ENCODE measurements around the gene UNC13A.

The UNC13A gene

DNA sequence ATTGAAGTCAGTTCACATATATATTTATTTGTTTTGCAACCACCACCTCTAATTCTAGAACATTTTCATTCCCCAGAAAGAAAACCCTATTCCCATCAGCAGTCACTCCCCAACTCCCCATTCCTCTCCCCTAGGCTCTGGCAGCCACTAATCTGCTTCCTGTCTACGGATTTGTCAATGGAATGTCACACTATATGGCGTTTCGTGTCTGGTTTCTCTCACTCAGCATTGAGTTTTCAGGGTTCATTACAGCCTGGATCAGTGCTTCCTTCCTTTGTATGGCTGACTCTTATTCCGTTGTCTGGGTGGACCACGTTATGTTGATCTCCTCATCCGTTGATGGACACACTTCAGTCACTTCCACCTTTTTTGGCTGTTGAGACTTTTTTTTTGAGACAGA, 123.4 kb downstream of the UNC13A start:
- H3K27me3 ChIP-seq (replicated peaks): no peaks in the 10 kb centered on the region
- TF ChIP-seq CTCF (IDR thresholded peaks at IDR 0.05; ENCODE audit: low read depth, low read length, missing control alignments): no peak
- DNase-seq: no peak
- no peak overlapping the region for H3K4me3 ChIP-seq (ENCODE audit: low read depth, low read length)
- in situ Hi-C loops (cut with HindIII; ENCODE audit: low pct_ligation_motif_present, low sequenced_read_pairs): no loop called here
- H3K27ac ChIP-seq: no peak overlapping the region
- peaks cover 76% of the 10 kb centered on the region for H3K36me3 ChIP-seq (replicated peaks)

GRCh38 chr19:17562561-17562960, 125.6 kb downstream of the UNC13A start:
- in situ Hi-C loops (cut with HindIII; ENCODE audit: low pct_ligation_motif_present, low sequenced_read_pairs): no loop called here
- no peak overlapping the region for H3K4me3 ChIP-seq (ENCODE audit: low read depth, low read length)
- no peaks in the 10 kb centered on the region for H3K27me3 ChIP-seq (replicated peaks)
- TF ChIP-seq CTCF (IDR thresholded peaks at IDR 0.05; ENCODE audit: low read depth, low read length, missing control alignments): no peak
- no peak for DNase-seq
- no peak overlapping the region for H3K27ac ChIP-seq
- H3K36me3 ChIP-seq (replicated peaks): peaks cover 70% of the 10 kb centered on the region

GRCh38 chr19:17562097-17562496, 126.1 kb downstream of the UNC13A start:
- Histone ChIP-seq H3K4me3 (ENCODE audit: low read depth, low read length) (no peak overlapping the region), H3K36me3 (replicated peaks) (peaks cover 70% of the 10 kb centered on the region), H3K27me3 (replicated peaks) (no peaks in the 10 kb centered on the region), H3K27ac (peak overlapping the region; percentile 14)
- in situ Hi-C loops (cut with HindIII; ENCODE audit: low pct_ligation_motif_present, low sequenced_read_pairs): no loop called here
- no peak for TF ChIP-seq CTCF (IDR thresholded peaks at IDR 0.05; ENCODE audit: low read depth, low read length, missing control alignments)
- DNase-seq: no peak

- H3K27ac ChIP-seq: peak overlapping the region; percentile 96
- in situ Hi-C loops (cut with HindIII; ENCODE audit: low pct_ligation_motif_present, low sequenced_read_pairs): no loop called here
- no peak for TF ChIP-seq CTCF (IDR thresholded peaks at IDR 0.05; ENCODE audit: low read depth, low read length, missing control alignments)
- DNase-seq: peak; percentile 99
- no peak overlapping the region for H3K4me3 ChIP-seq (ENCODE audit: low read depth, low read length)
- peaks cover 53% of the 10 kb centered on the region for H3K36me3 ChIP-seq (replicated peaks)
- no peaks in the 10 kb centered on the region for H3K27me3 ChIP-seq (replicated peaks)
Measured at GRCh38 chr19:17560205-17560595, 128.0 kb downstream of the UNC13A start.

GRCh38 chr19:17557466-17557865, 130.7 kb downstream of the UNC13A start:
- in situ Hi-C loops (cut with HindIII; ENCODE audit: low pct_ligation_motif_present, low sequenced_read_pairs): no loop called here
- Histone ChIP-seq H3K27ac (no peak overlapping the region), H3K27me3 (replicated peaks) (no peaks in the 10 kb centered on the region), H3K4me3 (ENCODE audit: low read depth, low read length) (no peak overlapping the region), H3K36me3 (replicated peaks) (peaks cover 38% of the 10 kb centered on the region)
- no peak for DNase-seq
- no peak for TF ChIP-seq CTCF (IDR thresholded peaks at IDR 0.05; ENCODE audit: low read depth, low read length, missing control alignments)

- in situ Hi-C loops (cut with HindIII; ENCODE audit: low pct_ligation_motif_present, low sequenced_read_pairs): no loop called here
- Histone ChIP-seq H3K27ac (no peak overlapping the region), H3K36me3 (replicated peaks) (peaks cover 34% of the 10 kb centered on the region), H3K27me3 (replicated peaks) (no peaks in the 10 kb centered on the region), H3K4me3 (ENCODE audit: low read depth, low read length) (peak overlapping the region; percentile 89)
- no peak for DNase-seq
- no peak for TF ChIP-seq CTCF (IDR thresholded peaks at IDR 0.05; ENCODE audit: low read depth, low read length, missing control alignments)
Measured at GRCh38 chr19:17556995-17557394, 131.2 kb downstream of the UNC13A start.
